GF-D8 (cell line): ENCODE data around the gene TRAPPC11.
"Not testable (repeated sequence)": the region's sequence is repeated elsewhere in the genome, so short reads cannot be mapped to it uniquely, and the experiment has no call there.

Experiments
- DNase-seq: peaks from one replicate; lab custom pipeline; 2025; lab: John Stamatoyannopoulos, UW

Gene TRAPPC11

GRCh38 chr4:183659029-183659871, at the start of gene TRAPPC11, which contains the start of gene RWDD4:
TRAPPC11 (plus strand) TSS chr4:183659293; CDS start chr4:183663868, 4,575 bp downstream.
RWDD4 (minus strand) TSS chr4:183659185; CDS start chr4:183658952, 233 bp downstream.
- DNase-seq = peak; percentile 94

- DNase-seq = no peak
Measured at GRCh38 chr4:183610033-183610432, 49.1 kb upstream of the TRAPPC11 start.

- DNase-seq = no peak
Measured at GRCh38 chr4:183610613-183611012, 48.5 kb upstream of the TRAPPC11 start.

- DNase-seq = no peak
Measured at GRCh38 chr4:183611210-183611830, 47.8 kb upstream of the TRAPPC11 start.

GRCh38 chr4:183612329-183613250, 46.5 kb upstream of the TRAPPC11 start:
- no peak for DNase-seq

- DNase-seq = no peak
Measured at GRCh38 chr4:183617075-183617474, 42.0 kb upstream of the TRAPPC11 start.

- DNase-seq = no peak
Measured at GRCh38 chr4:183618681-183619080, 40.4 kb upstream of the TRAPPC11 start.

GRCh38 chr4:183620421-183620820, 38.7 kb upstream of the TRAPPC11 start:
- DNase-seq = no peak

- DNase-seq = peak; percentile 76
Measured at GRCh38 chr4:183621875-183622274, 37.2 kb upstream of the TRAPPC11 start.

GRCh38 chr4:183624548-183624947, 34.5 kb upstream of the TRAPPC11 start:
- DNase-seq = no peak

GRCh38 chr4:183626168-183626567, 32.9 kb upstream of the TRAPPC11 start:
- DNase-seq = no peak

- not testable (repeated sequence) for DNase-seq
Measured at GRCh38 chr4:183627286-183627685, 31.8 kb upstream of the TRAPPC11 start.

- no peak for DNase-seq
Measured at GRCh38 chr4:183627979-183628588, 31.0 kb upstream of the TRAPPC11 start.

- DNase-seq = no peak
Measured at GRCh38 chr4:183631577-183632198, 27.4 kb upstream of the TRAPPC11 start.

- DNase-seq = no peak
Measured at GRCh38 chr4:183632689-183633088, 26.4 kb upstream of the TRAPPC11 start.

- no peak for DNase-seq
Measured at GRCh38 chr4:183633476-183634400, 25.4 kb upstream of the TRAPPC11 start.

GRCh38 chr4:183635321-183635720, 23.8 kb upstream of the TRAPPC11 start:
- no peak for DNase-seq

- DNase-seq = no peak
Measured at GRCh38 chr4:183635741-183636140, 23.4 kb upstream of the TRAPPC11 start.

- no peak for DNase-seq
Measured at GRCh38 chr4:183636503-183636902, 22.6 kb upstream of the TRAPPC11 start.

- DNase-seq = no peak
Measured at GRCh38 chr4:183636923-183637322, 22.2 kb upstream of the TRAPPC11 start.
